ENCODE data around the gene PNMA8C.

Gene PNMA8C

DNA sequence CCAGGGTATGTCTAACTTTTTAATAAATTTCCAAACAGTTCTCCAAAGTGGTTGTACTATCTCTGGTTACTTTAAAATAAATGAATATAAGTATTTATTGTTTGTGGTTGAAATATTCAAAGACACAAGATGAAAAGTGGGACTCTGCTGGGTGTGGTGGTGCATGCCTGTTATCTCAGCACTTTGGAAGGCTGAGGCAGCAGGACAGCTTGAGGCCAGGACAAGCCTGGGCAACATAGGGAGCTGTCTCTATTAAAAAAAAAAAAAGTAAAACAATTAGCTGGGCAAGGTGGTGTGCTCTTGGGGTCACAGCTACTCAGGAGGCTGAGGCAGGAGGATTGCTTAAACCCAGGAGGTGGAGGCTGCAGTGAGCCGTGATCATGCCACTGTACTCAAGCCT lies 32.2 kb upstream of the PNMA8C start:
- no peaks in the 10 kb centered on the region for H3K9me3 ChIP-seq (ENCODE audit: control insufficient read depth, low read length)
- H3K9ac ChIP-seq (ENCODE audit: low read length), result no peak overlapping the region
- no peak overlapping the region for H3K4me3 ChIP-seq (ENCODE audit: low read length)
- peaks cover 3% of the 10 kb centered on the region for H3K27me3 ChIP-seq (ENCODE audit: control insufficient read depth, insufficient read depth, low read length)
- no peaks in the 10 kb centered on the region for H3K36me3 ChIP-seq (ENCODE audit: control insufficient read depth, insufficient read depth, low read length)
- peaks cover 3% of the 10 kb centered on the region for H3K4me1 ChIP-seq (ENCODE audit: control insufficient read depth, insufficient read depth, low read length)

DNA sequence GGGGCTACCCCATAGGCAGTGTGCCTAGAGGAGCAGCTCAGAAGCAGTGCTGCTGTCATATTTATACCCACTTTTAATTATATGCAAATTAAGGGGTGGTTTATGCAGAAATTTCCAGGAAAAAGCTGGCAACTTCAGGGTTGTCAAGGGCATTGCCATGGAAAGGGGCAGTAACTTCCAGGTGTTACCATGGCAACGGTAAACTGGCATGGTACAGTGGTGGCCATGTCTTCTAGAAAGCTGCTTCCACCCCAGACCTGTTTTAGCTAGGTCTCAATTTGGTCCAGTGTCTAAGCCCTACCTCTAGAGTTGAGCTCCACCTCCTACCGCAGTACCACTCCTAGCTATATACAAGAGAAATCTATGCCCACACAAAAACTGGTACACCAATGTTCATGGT lies 31.3 kb upstream of the PNMA8C start:
- Histone ChIP-seq H3K36me3 (ENCODE audit: control insufficient read depth, insufficient read depth, low read length) (no peaks in the 10 kb centered on the region), H3K9me3 (ENCODE audit: control insufficient read depth, low read length) (no peaks in the 10 kb centered on the region), H3K4me1 (ENCODE audit: control insufficient read depth, insufficient read depth, low read length) (peaks cover 3% of the 10 kb centered on the region), H3K9ac (ENCODE audit: low read length) (no peak overlapping the region), H3K4me3 (ENCODE audit: low read length) (no peak overlapping the region), H3K27me3 (ENCODE audit: control insufficient read depth, insufficient read depth, low read length) (peaks cover 3% of the 10 kb centered on the region)

DNA sequence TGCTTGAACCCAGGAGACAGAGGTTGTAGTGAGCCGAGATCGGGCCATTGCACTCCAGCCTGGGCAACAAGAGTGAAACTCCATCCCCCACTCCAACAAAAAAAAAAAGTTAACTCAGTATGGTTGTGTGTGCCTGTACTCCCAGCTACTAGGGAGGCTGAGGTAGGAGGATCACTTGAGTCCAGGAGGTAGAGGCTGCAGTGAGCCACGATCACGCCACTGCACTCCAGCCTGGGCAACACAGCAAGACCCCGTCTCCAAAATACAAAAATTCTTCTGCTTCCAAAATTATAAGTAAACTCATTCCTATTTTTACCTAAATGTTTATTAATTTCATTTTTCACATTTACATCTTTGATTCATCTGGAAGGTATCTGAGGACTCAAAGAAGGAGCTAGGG lies 28.2 kb upstream of the PNMA8C start:
- H3K4me3 ChIP-seq (ENCODE audit: low read length), result no peak overlapping the region
- no peaks in the 10 kb centered on the region for H3K9me3 ChIP-seq (ENCODE audit: control insufficient read depth, low read length)
- no peaks in the 10 kb centered on the region for H3K36me3 ChIP-seq (ENCODE audit: control insufficient read depth, insufficient read depth, low read length)
- H3K9ac ChIP-seq (ENCODE audit: low read length), result no peak overlapping the region
- H3K27me3 ChIP-seq (ENCODE audit: control insufficient read depth, insufficient read depth, low read length), result peaks cover 3% of the 10 kb centered on the region
- peaks cover 3% of the 10 kb centered on the region for H3K4me1 ChIP-seq (ENCODE audit: control insufficient read depth, insufficient read depth, low read length)

DNA sequence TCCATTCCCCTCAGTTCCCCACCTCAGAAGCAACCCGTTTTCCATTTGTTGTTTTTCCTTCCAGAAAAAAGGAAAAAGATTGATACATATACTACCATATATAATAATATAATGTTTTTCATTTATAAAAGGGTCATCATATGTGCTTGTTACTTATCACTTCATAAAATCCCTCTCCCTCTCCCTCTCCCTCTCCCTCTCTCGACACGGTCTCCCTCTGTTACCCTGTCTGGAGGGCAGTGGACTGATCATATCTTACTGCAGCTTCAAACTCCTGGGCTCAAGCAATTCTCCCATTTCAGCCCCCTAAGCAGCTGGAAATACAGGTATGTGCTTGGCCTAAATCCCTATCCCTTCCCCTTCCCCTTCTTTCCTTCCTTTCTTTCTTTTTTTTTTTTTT lies 25.5 kb upstream of the PNMA8C start:
- H3K4me3 ChIP-seq (ENCODE audit: low read length), result no peak overlapping the region
- H3K36me3 ChIP-seq (ENCODE audit: control insufficient read depth, insufficient read depth, low read length), result no peaks in the 10 kb centered on the region
- H3K4me1 ChIP-seq (ENCODE audit: control insufficient read depth, insufficient read depth, low read length), result peaks cover 3% of the 10 kb centered on the region
- H3K27me3 ChIP-seq (ENCODE audit: control insufficient read depth, insufficient read depth, low read length), result peaks cover 3% of the 10 kb centered on the region
- H3K9me3 ChIP-seq (ENCODE audit: control insufficient read depth, low read length), result no peaks in the 10 kb centered on the region
- no peak overlapping the region for H3K9ac ChIP-seq (ENCODE audit: low read length)

DNA sequence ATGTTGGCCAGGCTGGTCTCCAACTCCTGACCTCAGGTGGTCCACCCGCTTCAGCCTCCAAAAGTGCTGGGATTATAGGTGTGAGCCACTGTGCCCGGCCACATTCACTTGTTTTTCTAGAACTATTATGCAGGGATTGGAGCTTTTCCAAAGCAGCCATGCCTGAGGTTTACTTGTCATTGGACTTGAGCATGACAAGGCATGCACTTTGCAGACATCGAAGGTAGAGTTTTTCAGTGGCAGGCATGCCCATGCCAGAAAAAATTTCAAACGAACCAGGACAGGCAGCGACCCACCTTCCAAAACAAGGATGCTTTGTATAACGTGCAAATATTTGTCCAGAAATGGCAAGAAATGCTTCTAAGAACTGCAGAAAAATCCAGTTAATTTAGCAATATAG lies 24.9 kb upstream of the PNMA8C start:
- H3K9me3 ChIP-seq (ENCODE audit: control insufficient read depth, low read length), result no peaks in the 10 kb centered on the region
- no peak overlapping the region for H3K4me3 ChIP-seq (ENCODE audit: low read length)
- no peak overlapping the region for H3K9ac ChIP-seq (ENCODE audit: low read length)
- no peaks in the 10 kb centered on the region for H3K36me3 ChIP-seq (ENCODE audit: control insufficient read depth, insufficient read depth, low read length)
- peaks cover 3% of the 10 kb centered on the region for H3K27me3 ChIP-seq (ENCODE audit: control insufficient read depth, insufficient read depth, low read length)
- peaks cover 3% of the 10 kb centered on the region for H3K4me1 ChIP-seq (ENCODE audit: control insufficient read depth, insufficient read depth, low read length)

DNA sequence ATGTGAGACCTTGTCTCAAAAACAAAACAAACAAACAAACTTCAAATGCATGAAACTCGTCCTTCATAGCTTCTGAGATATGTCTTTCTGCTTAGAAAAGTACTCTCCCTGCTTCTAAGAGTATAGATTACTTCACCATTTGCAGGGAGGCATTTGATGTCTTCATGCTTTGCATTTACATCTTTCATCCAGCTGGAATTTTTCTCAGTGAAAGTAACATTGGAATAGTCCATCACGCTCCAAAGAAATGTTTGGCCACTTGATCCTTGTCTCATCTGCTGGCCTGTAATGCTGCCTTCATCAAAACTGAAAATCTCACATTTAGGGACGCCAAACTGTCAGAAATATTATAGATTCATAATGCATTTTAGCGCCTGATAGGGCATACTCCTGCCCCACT lies 23.4 kb upstream of the PNMA8C start:
- Histone ChIP-seq H3K36me3 (ENCODE audit: control insufficient read depth, insufficient read depth, low read length) (no peaks in the 10 kb centered on the region), H3K4me3 (ENCODE audit: low read length) (no peak overlapping the region), H3K4me1 (ENCODE audit: control insufficient read depth, insufficient read depth, low read length) (peaks cover 3% of the 10 kb centered on the region), H3K9me3 (ENCODE audit: control insufficient read depth, low read length) (no peaks in the 10 kb centered on the region), H3K27me3 (ENCODE audit: control insufficient read depth, insufficient read depth, low read length) (peaks cover 2% of the 10 kb centered on the region), H3K9ac (ENCODE audit: low read length) (no peak overlapping the region)

DNA sequence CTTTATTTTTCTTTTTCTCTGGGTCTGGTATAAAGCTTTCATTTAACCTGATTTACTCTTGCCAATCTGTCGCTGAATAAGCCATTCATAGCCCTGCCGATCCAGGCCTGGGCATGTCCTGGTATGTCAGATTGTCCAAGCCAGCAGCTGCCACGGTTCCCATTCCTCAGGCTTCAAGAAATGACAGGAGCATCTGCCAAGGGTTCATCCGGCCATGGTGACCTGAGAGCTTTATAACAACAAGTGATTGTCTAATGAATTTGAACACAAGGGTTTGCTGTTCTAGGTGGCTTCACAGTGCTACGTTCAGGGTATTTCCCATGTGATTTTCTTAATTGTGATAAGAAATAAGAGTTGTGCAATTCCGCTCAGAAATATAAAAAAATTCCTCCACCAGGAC lies 22.6 kb upstream of the PNMA8C start:
- no peaks in the 10 kb centered on the region for H3K27me3 ChIP-seq (ENCODE audit: control insufficient read depth, insufficient read depth, low read length)
- no peak overlapping the region for H3K4me3 ChIP-seq (ENCODE audit: low read length)
- H3K36me3 ChIP-seq (ENCODE audit: control insufficient read depth, insufficient read depth, low read length), result no peaks in the 10 kb centered on the region
- no peaks in the 10 kb centered on the region for H3K9me3 ChIP-seq (ENCODE audit: control insufficient read depth, low read length)
- no peak overlapping the region for H3K9ac ChIP-seq (ENCODE audit: low read length)
- peaks cover under 1% of the 10 kb centered on the region for H3K4me1 ChIP-seq (ENCODE audit: control insufficient read depth, insufficient read depth, low read length)

DNA sequence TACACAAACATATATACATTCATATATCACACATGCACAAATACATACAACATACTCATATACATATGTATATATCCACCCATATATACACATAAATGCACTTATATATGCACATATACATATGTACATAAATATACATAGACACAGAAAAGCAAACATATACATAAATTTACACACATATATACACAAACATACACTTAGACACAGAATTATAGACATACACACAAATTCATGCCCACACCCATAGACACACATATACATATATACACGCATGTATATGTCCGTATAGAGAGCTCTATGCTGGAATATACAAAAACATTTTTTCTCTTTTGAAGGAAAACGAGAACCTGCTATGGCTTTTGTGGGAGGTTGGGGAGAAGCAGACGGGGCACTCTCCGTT lies 22.0 kb upstream of the PNMA8C start:
- H3K36me3 ChIP-seq (ENCODE audit: control insufficient read depth, insufficient read depth, low read length), result no peaks in the 10 kb centered on the region
- no peaks in the 10 kb centered on the region for H3K4me1 ChIP-seq (ENCODE audit: control insufficient read depth, insufficient read depth, low read length)
- H3K9me3 ChIP-seq (ENCODE audit: control insufficient read depth, low read length), result no peaks in the 10 kb centered on the region
- no peak overlapping the region for H3K9ac ChIP-seq (ENCODE audit: low read length)
- H3K4me3 ChIP-seq (ENCODE audit: low read length), result no peak overlapping the region
- no peaks in the 10 kb centered on the region for H3K27me3 ChIP-seq (ENCODE audit: control insufficient read depth, insufficient read depth, low read length)

DNA sequence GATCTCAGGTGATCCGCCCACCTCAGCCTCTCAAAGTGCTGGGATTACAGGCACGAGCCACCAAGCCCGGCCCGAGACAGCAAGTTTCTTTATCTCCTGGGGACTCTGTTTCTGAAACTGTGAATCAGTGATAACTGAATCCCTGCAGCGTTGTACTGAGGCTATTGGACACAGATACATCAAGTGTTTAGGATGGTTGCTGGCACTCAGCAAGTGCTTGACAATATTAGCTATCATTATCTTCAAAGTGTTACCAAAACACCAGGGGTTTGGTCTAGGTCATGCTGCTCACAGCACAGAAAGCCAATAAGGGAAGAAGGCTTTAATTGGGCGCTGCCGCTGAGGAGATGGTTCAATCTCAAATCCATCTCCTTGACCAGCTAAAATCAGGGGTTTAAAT lies 20.5 kb upstream of the PNMA8C start:
- no peak overlapping the region for H3K9ac ChIP-seq (ENCODE audit: low read length)
- H3K9me3 ChIP-seq (ENCODE audit: control insufficient read depth, low read length), result no peaks in the 10 kb centered on the region
- no peak overlapping the region for H3K4me3 ChIP-seq (ENCODE audit: low read length)
- no peaks in the 10 kb centered on the region for H3K36me3 ChIP-seq (ENCODE audit: control insufficient read depth, insufficient read depth, low read length)
- H3K27me3 ChIP-seq (ENCODE audit: control insufficient read depth, insufficient read depth, low read length), result no peaks in the 10 kb centered on the region
- no peaks in the 10 kb centered on the region for H3K4me1 ChIP-seq (ENCODE audit: control insufficient read depth, insufficient read depth, low read length)

DNA sequence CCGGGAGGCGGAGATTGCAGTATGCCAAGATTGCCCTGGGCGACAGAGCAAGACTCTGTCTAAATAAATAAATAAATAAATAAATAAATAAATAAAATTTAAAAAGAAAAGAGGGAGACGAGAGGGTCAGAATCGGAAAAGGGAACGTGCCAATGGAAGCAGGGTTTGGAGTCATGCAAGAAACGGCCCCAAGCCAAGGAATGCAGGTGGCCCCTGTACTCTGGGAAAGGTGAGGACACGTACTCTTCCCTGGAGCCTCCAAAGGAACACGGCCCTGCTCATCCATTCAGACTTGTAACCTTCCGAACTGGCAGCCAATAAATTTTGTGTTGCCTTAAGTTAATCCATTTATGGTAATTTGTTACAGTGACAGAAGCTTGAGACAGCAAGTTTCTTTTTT lies 19.9 kb upstream of the PNMA8C start:
- no peak overlapping the region for H3K9ac ChIP-seq (ENCODE audit: low read length)

DNA sequence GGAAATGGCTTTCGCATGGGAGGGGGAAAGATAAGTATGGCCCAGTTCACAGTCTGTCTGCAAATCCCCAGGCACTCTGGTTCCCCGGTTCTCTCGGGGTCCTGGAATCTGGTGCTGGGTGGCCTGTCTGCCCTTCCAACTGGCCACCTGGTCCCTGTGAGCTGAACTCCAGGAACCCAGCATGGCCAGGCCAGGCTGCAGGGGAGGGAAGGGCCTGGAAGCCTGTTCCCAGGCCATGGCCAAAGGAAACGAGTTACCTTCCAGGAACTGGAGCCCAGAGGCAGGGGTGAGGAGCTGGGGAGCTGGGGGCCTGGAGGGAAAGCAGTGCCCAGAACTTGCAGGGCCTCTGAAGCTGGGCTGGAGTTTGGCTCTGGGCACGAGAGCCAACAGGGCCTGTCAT lies 19.1 kb upstream of the PNMA8C start:
- H3K4me3 ChIP-seq (ENCODE audit: low read length), result no peak overlapping the region
- H3K9me3 ChIP-seq (ENCODE audit: control insufficient read depth, low read length), result no peaks in the 10 kb centered on the region
- H3K9ac ChIP-seq (ENCODE audit: low read length), result no peak overlapping the region
- H3K36me3 ChIP-seq (ENCODE audit: control insufficient read depth, insufficient read depth, low read length), result no peaks in the 10 kb centered on the region
- no peaks in the 10 kb centered on the region for H3K27me3 ChIP-seq (ENCODE audit: control insufficient read depth, insufficient read depth, low read length)
- no peaks in the 10 kb centered on the region for H3K4me1 ChIP-seq (ENCODE audit: control insufficient read depth, insufficient read depth, low read length)

More for the DNA sequence above, 19.9 kb upstream of the PNMA8C start:
- no peaks in the 10 kb centered on the region for H3K4me1 ChIP-seq (ENCODE audit: control insufficient read depth, insufficient read depth, low read length)
- no peaks in the 10 kb centered on the region for H3K27me3 ChIP-seq (ENCODE audit: control insufficient read depth, insufficient read depth, low read length)
- H3K36me3 ChIP-seq (ENCODE audit: control insufficient read depth, insufficient read depth, low read length), result no peaks in the 10 kb centered on the region
- no peaks in the 10 kb centered on the region for H3K9me3 ChIP-seq (ENCODE audit: control insufficient read depth, low read length)
- H3K4me3 ChIP-seq (ENCODE audit: low read length), result no peak overlapping the region

DNA sequence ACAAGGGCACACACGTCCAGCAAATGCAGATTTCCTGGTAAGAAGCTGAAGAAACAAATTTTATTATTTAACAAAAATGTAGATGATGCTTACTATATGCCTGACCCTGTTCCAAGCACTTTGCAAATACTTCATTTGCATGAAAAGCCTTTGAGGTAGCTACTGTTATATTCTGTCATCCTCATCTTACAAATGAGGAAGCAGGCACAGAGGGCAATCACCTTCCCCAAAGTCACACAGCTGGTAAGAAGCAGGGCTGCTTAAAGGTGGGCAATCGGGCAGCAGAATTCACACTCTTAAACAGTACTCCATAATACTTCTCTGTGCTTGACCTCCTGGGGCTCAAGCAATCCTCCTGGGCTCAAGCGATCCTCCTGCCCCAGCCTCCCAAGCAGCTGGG lies 18.3 kb upstream of the PNMA8C start:
- Histone ChIP-seq H3K9me3 (ENCODE audit: control insufficient read depth, low read length) (no peaks in the 10 kb centered on the region), H3K36me3 (ENCODE audit: control insufficient read depth, insufficient read depth, low read length) (no peaks in the 10 kb centered on the region), H3K9ac (ENCODE audit: low read length) (no peak overlapping the region), H3K4me1 (ENCODE audit: control insufficient read depth, insufficient read depth, low read length) (no peaks in the 10 kb centered on the region), H3K4me3 (ENCODE audit: low read length) (no peak overlapping the region), H3K27me3 (ENCODE audit: control insufficient read depth, insufficient read depth, low read length) (no peaks in the 10 kb centered on the region)

DNA sequence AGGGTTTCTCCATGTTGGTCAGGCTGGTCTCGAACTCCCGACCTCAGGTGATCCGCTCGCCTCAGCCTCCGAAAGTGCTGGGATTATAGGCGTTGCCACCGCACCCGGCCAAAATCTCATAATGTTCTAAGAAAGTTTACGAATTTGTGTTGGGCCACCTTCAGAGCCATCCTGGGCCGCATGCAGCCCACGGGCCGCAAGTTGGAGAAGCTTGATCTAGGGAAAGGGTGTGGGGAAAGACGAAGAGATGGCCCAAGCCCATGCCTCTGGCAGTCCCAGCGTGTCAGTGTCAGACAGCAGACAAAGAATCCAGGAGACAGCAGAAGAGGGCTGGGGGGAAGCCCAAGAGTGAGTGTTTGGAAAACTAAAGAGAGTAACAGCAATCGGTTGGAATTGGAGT lies 17.3 kb upstream of the PNMA8C start:
- Histone ChIP-seq H3K9me3 (ENCODE audit: control insufficient read depth, low read length) (no peaks in the 10 kb centered on the region), H3K36me3 (ENCODE audit: control insufficient read depth, insufficient read depth, low read length) (no peaks in the 10 kb centered on the region), H3K27me3 (ENCODE audit: control insufficient read depth, insufficient read depth, low read length) (no peaks in the 10 kb centered on the region), H3K4me1 (ENCODE audit: control insufficient read depth, insufficient read depth, low read length) (no peaks in the 10 kb centered on the region), H3K4me3 (ENCODE audit: low read length) (no peak overlapping the region), H3K9ac (ENCODE audit: low read length) (no peak overlapping the region)

Measured in mucosa of stomach (tissue), 1 donor.